CD4-positive, alpha-beta T cell treated with Interleukin-2 at 100 ng/mL for 4 hours (primary cell): Measurements from ENCODE around the gene KLF16.

Experiments used
- DNase-seq: peaks from one replicate; pipeline ENCODE4 v3.0.0-alpha.2; 2020; ENCODE audit warnings: low spot score

Gene KLF16

GRCh38 chr19:1840541-1841115 is 22.8 kb downstream of the KLF16 start:
- no peak for DNase-seq

DNA sequence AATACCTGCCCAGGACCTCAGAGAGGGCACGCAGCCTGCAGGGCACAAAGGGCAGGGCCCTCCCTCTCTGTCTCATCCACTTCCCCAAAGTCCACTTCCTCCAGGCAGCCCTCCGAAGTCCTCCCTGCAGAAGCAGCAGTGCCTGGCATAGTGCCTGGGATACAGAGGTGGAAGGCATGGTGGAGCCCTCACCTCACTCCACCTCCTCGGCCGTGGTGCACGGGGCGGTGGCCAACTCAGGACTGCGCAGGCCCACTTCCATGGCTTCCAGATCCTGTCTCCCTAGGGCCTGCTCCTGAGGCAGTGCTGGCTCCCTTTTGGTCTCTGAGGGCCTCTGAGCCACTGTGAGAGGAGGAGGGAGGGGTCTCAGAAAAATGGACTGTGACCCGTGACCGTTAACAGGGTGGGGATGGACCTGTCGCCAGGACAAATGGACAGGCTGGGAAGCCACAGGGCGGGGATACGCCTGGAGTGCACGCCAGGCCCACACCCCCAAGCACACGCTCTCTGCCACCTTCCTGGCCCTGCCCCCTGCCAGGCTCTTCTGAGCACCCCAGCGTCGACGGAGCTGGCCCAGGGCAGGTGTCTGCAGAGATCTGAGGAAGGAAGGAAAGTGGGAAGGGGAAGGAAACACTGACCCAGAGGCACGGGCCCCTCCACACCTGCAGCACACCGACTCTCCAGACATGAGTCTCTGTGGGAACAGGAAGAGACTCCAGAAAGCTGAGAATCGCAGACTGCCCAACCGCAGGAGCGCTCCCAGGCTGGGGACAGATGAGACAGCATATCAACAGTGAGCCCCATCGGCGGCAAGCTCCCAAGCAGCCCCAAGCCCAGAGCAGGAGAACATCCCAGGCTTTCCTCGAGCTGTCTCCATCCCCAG is 23.5 kb downstream of the KLF16 start:
- DNase-seq: no peak

- peak; percentile 52 for DNase-seq
Observed at GRCh38 chr19:1837625-1838105, 25.7 kb downstream of the KLF16 start.

DNA sequence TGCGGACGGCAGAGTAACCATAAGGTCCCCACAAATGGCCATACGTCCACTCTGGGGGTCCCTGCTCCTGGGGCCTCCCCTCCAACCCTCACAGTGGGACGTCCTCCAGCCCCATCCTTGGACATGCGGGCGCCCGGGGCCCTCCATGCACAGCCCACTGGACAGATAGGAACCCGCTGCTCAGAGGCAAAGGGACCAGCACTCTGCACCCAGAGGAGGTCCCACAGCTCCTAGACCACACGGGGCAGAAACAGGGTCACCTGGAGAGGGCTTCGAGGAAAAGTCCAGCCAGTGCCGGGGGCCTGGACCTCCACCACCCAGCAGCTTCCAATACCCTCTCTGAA is 26.2 kb downstream of the KLF16 start:
- no peak for DNase-seq

- DNase-seq: no peak
Observed at GRCh38 chr19:1836458-1837221, 26.7 kb downstream of the KLF16 start.

- no peak for DNase-seq
Observed at GRCh38 chr19:1833540-1833939, 29.8 kb downstream of the KLF16 start.

- DNase-seq: no peak
Observed at GRCh38 chr19:1832046-1832663, 31.2 kb downstream of the KLF16 start.

- no peak for DNase-seq
Observed at GRCh38 chr19:1830978-1831377, 32.4 kb downstream of the KLF16 start.

DNA sequence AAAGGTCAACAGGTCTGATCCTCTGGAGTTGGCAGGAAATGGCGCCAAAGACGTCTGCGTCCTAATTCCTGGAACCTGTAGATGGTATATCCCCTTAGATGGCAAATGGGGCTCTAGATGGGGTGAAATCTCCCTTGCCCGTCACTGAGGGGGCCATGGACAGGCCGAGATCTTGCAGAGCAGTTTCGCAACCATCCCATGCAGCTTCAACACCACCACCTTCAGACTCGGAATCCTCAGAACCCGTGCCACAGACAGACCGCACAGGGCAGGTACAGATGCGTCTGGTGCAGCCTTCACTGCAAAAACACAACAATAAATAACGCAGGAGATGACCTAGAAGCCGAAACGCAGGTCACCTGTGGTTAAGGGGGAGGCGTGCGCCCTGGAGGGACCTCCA is 32.8 kb downstream of the KLF16 start:
- DNase-seq: no peak

DNA sequence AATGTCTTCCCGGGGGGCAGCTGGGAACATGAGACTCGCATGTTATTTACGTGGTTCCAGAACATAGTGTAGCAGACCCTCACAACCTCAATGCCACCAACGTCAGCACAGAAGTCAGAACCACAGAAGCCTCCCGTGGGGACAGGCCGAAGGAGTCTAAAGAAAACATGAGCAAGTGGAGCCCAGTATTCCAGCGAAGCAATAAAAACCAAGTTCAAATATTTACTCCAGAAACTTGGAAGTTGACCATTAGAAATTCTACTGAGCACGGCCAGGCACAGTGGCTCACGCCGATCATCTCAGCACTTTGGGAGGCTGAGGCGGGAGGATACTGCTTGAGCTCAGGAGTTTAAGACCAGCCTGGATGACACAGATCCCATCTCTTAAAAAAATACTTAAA is 33.4 kb downstream of the KLF16 start:
- DNase-seq: no peak

GRCh38 chr19:1828279-1829238 is 34.8 kb downstream of the KLF16 start:
- DNase-seq: no peak

DNA sequence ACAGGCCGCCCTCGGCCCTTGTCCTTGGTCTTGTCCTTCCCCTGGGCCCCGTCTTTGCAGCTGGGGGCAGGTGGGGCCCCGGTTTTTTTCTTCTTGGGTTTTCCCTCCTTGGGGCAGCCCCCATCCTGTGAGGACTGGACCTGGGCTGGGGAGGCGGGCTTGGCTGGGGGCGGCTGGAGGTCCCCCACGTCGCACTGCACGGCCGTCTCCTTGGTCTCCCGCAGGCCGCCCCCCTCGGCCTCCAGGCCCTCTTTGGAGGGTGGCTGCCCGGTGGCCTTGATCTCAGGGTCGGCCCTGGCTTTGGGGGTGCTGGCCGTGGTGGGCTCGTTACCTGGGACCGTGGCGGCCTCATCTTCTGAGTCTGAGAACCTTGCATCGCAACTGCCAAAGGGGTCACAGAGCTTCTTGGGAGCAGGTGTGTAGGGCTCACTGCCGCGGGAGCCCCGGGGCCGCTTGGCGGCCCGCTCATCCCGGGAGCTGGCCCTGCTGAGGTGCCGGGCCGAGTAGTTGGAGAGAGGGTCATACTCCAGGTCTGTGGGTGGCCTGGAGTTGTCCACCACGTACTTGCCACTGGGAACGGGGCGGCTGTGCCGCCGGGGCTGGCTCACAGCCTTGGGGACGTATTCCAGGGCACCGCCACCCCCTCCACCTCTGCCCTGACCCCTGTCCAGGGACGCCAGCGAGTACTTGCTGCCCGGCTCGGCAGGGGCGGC is 35.7 kb downstream of the KLF16 start:
- DNase-seq: no peak

DNA sequence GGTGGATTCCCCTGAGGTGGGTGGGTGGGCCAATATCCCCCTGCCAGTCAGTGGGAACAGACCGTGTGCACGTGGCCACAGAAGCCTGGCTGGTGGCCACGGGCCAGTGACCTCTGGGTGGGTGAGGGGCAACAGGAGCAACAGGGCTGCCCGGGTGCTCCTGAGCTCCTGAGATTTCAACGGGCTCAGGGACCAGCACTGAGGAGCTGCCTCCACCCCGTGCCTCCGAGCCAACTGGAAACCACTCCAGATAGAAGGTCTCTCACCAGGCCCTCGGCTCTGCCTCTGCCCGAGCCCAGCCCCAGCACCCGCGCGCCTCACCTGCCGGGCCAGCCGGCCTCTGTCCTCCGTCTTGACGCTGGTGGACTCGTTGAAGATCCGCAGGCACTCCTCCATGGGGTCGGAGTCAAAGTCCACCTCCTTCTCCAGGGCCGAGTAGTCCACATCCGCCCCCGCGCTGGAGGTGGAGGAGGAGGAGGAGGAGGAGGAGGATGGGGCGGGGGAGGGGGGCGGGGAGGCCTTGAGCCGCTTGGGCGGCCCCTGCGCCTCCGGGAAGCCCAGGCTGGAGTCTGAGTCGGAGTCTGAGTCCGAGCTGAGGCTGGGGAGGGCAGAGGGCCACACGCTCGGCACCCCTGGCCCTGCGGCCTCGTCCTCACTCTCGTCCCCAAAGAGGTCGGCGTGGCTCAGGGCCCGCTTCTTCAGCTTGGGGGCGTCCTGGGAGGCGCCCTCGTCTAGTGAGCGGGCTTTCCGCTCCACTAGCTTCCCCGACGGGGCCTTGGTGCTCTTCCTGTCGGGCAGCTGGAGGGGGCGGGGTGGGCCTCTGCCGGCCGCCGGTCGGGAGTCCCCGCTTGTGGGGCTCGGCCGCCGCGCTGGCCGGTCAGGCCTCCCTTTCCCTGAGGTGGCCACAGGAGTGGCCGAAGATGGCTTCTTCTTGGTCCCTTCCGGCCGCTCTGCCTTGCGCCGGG is 36.5 kb downstream of the KLF16 start:
- no peak for DNase-seq

DNA sequence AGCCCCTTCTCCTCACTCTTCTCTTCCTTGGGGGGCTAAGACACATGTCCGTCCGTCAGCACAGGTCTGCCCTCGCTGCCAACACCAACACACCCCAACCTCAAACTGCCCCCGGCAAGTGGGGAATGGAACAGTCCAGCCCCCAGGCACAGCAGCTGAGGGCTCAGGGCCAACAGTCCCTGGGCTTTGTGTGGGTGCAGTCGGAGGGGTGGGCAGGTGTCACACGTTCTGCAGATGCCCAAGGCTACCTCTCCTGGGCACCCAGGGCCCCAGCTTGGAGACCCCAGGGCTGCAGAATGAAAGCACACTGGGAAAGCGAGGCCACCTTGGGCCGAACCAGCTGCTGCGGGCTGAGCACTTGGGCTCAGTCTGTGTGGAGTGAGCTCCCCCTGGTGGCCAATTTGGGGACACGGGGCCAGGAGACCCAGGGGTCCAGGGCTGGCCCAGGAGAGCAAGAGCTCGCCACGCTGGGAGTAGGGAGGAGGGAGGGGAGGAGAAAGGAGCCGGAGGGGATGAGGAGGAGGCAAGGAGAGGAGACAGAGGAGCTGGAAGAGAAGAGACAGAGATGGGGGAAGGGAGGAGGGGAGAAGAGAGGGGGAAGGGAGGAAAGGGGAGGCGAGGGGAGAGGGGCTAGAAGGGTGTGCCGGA is 37.3 kb downstream of the KLF16 start:
- peak; percentile 78 for DNase-seq

DNA sequence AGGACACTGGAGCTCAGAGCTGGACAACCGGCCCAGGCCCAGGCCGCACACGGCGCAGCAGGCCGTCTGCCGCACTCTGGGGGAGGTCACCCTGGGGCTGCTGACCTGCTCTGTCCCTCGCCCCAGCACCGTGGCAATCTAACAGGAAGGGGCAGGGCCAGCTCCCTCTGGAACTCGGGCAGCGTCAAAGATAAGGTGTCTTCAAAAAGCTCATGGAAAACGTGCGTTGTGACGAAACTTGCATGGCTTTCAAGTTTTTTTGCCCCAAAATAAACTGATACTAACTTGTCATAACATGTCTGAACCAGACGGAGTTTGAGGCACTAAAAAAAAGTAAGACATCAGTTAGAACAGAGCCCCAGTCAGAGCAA is 39.1 kb downstream of the KLF16 start:
- DNase-seq: no peak

DNA sequence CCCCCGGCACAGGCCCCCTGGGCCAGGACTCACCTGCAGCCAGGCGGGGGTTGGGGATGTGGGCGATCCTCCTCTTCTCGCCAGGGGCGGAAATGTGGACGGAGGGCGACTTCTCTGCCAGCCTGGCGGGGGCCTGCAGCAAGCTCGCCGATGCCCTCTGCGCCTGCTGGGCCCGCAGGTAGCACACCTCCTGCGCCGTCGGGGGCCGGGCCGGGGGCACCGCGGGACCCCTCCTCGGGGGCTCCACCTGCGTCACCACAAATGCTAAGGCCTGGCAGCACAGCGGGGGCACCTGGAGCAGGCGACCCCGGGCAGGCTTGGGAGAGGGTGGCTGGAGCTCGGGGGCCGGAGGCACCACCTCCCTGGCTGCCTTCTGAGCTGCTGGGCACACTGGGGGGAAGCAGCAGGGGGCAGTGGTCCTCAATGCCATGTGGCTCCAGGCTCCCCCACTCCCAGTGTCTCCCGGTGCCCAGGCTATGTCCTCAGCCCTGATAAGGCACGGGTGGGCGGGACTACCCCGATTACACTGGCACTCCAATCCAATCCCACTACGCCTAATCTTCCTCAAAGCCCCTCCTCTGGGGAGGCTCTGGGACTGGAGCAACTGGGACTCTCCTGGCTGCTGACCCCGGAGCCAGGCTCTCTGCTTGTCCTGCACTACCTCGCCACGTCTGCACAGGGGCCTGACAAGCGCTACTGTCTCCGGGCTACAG is 39.7 kb downstream of the KLF16 start:
- DNase-seq: no peak

GRCh38 chr19:1823020-1823419 is 40.4 kb downstream of the KLF16 start:
- no peak for DNase-seq

DNA sequence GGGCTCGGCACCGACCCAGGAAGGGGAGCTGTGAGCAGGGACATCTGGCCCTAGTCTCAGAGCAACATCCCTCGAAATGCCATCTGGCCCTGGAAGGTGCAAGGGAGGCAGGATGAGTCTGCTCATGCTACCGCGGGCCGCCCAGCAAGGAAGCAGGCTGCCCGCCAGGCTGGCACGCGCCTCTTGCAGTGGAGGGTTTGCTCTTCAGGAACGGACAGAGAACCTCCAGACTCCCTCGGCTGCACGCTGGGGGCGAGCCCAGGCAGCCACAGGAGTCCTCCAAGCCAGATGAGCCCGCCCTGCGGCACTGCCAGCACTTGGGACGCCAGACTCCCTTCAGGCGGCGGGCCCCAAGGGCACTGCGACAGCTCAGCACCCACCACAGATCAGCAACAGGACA is 41.2 kb downstream of the KLF16 start:
- DNase-seq: no peak
